HepG2 (cell line): ENCODE data around the gene TCAP. TPM values are rescaled to one million over a fixed set of nuclear protein-coding genes. Genes with fewer than 3 reads are reported as not detected.

ENCODE experiments used
- CEBPG ChIP-seq: IDR thresholded peaks from 2 replicates; pipeline ENCODE4 v1.6.1; 2016
- DR1 ChIP-seq: sonication (generic); formaldehyde crosslinking; IDR thresholded peaks from 2 replicates; pipeline ENCODE4 v1.8.0; 2021; ENCODE audit warnings: mild to moderate bottlenecking, missing genetic modification reagents, inconsistent platforms
- HDAC1 ChIP-seq: sonication (generic); formaldehyde crosslinking; IDR thresholded peaks from 2 replicates; pipeline ENCODE4 v1.5.1; 2020; ENCODE audit warnings: mild to moderate bottlenecking, missing genetic modification reagents
- ISX ChIP-seq: sonication (generic); formaldehyde crosslinking; conservative IDR thresholded peaks from 2 replicates; pipeline ENCODE4 v1.5.0; 2020; ENCODE audit warnings: missing genetic modification reagents
- NBN ChIP-seq: fragments of 450-650 bp; conservative IDR thresholded peaks from 2 replicates; pipeline ENCODE4 v1.6.1; 2017
- NFKB2 ChIP-seq: sonication (generic); formaldehyde crosslinking; IDR thresholded peaks from 2 replicates; pipeline ENCODE4 v1.4.0; 2020; ENCODE audit warnings: missing genetic modification reagents, borderline replicate concordance
- PAWR ChIP-seq: sonication (generic); formaldehyde crosslinking; IDR thresholded peaks from 2 replicates; pipeline ENCODE4 v1.4.0; 2020; ENCODE audit warnings: missing genetic modification reagents, mild to moderate bottlenecking, borderline replicate concordance
- SMC3 ChIP-seq: IDR thresholded peaks from 2 replicates; pipeline ENCODE4 v1.6.1; 2011; ENCODE audit warnings: low read length, improper control_type of control experiment
- SSRP1 ChIP-seq: IDR thresholded peaks from 2 replicates; pipeline ENCODE4 v1.6.1; 2016; ENCODE audit warnings: control low read depth
- TARDBP ChIP-seq: sonication (generic); formaldehyde crosslinking; IDR thresholded peaks from 2 replicates; pipeline ENCODE4 v1.8.0; 2022; ENCODE audit warnings: mild to moderate bottlenecking, missing genetic modification reagents
- ZNF235 ChIP-seq: sonication (generic); formaldehyde crosslinking; IDR thresholded peaks from 2 replicates; pipeline ENCODE4 v1.8.1; 2023; ENCODE audit warnings: mild to moderate bottlenecking, missing genetic modification reagents, borderline replicate concordance
- ZNF274 ChIP-seq: sonication (generic); formaldehyde crosslinking; IDR thresholded peaks from 2 replicates; pipeline ENCODE4 v1.5.1; 2020; ENCODE audit warnings: mild to moderate bottlenecking, missing genetic modification reagents
- ZNF33A ChIP-seq: sonication (generic); formaldehyde crosslinking; IDR thresholded peaks from 2 replicates; pipeline ENCODE4 v1.5.1; 2020; ENCODE audit warnings: missing genetic modification reagents, mild to moderate bottlenecking, moderate library complexity, borderline replicate concordance
- ZNF44 ChIP-seq: sonication (generic); formaldehyde crosslinking; IDR thresholded peaks from 2 replicates; pipeline ENCODE4 v1.5.1; 2020; ENCODE audit warnings: mild to moderate bottlenecking, missing genetic modification reagents
- ZNF619 ChIP-seq: sonication (generic); formaldehyde crosslinking; IDR thresholded peaks from 2 replicates; pipeline ENCODE4 v1.4.0; 2020; ENCODE audit warnings: mild to moderate bottlenecking, missing genetic modification reagents
- ZNF75D ChIP-seq: sonication (generic); formaldehyde crosslinking; IDR thresholded peaks from 2 replicates; pipeline ENCODE4 v1.8.1; 2023; ENCODE audit warnings: missing genetic modification reagents, mild to moderate bottlenecking, borderline replicate concordance
- ZSCAN9 ChIP-seq: IDR thresholded peaks from 2 replicates; pipeline ENCODE4 v1.6.1; 2016; ENCODE audit warnings: borderline replicate concordance
- polyA plus RNA-seq, 8 experiments: library from polyadenylated mRNA; depleted of rRNA in 3 of 8; stranded (reverse) in 7 of 8; unstranded in 1 of 8; fragments of >200 nt; fragmentation: Illumina TruSeq in 4 of 8; extraction: Trizol in 4 of 8; gene quantifications; 2 replicates each; pipeline versions ENCODE4 v1.2.1 to v1.2.3, GENCODE V29; 2011 to 2016; ENCODE audit warnings: low read depth in 4 of 8, missing spikeins in 1 of 8, mixed read lengths in 1 of 8; ENCODE audit not compliant: insufficient read depth in 1 of 8
- total RNA-seq, 5 experiments: library from RNA; depleted of rRNA; stranded (reverse); fragments of >200 nt; fragmentation: Illumina TruSeq; extraction: Trizol; gene quantifications; 2 replicates each; pipeline ENCODE4 v1.2.3, GENCODE V29; 2016; ENCODE audit warnings: low read depth in 1 of 5
- TF ChIP-seq, protein P1 (sequence below): IDR thresholded peaks from 2 replicates; pipeline ENCODE4 v1.4.0; 2020; ENCODE audit warnings: mild to moderate bottlenecking, missing genetic modification reagents
- TF ChIP-seq, protein P2 (sequence below): sonication (generic); formaldehyde crosslinking; IDR thresholded peaks from 2 replicates; pipeline ENCODE4 v1.8.0; 2022; ENCODE audit warnings: missing genetic modification reagents, mild to moderate bottlenecking, inconsistent platforms, borderline replicate concordance
- TF ChIP-seq, protein P3 (sequence below): sonication (generic); formaldehyde crosslinking; IDR thresholded peaks from 2 replicates; pipeline ENCODE4 v1.5.1; 2020; ENCODE audit warnings: missing genetic modification reagents, mild to moderate bottlenecking, borderline replicate concordance
- TF ChIP-seq, protein P4 (sequence below), 2 experiments: sonication (generic) in 1 of 2; formaldehyde crosslinking in 1 of 2; IDR thresholded peaks; 2 replicates each; pipeline versions ENCODE4 v1.4.0 to v1.6.1; 2018 to 2020; ENCODE audit warnings: missing genetic modification reagents in 2 of 2, borderline replicate concordance in 1 of 2, low read depth in 1 of 2, mild to moderate bottlenecking in 1 of 2, missing biosample characterization in 1 of 2

The TCAP gene
- total and polyA plus RNA-seq, 2 of the 13 experiments (the other 11 are each of a cell fraction or from before 2014, with no cell fraction given) = 0.24 to 0.65 TPM

DNA sequence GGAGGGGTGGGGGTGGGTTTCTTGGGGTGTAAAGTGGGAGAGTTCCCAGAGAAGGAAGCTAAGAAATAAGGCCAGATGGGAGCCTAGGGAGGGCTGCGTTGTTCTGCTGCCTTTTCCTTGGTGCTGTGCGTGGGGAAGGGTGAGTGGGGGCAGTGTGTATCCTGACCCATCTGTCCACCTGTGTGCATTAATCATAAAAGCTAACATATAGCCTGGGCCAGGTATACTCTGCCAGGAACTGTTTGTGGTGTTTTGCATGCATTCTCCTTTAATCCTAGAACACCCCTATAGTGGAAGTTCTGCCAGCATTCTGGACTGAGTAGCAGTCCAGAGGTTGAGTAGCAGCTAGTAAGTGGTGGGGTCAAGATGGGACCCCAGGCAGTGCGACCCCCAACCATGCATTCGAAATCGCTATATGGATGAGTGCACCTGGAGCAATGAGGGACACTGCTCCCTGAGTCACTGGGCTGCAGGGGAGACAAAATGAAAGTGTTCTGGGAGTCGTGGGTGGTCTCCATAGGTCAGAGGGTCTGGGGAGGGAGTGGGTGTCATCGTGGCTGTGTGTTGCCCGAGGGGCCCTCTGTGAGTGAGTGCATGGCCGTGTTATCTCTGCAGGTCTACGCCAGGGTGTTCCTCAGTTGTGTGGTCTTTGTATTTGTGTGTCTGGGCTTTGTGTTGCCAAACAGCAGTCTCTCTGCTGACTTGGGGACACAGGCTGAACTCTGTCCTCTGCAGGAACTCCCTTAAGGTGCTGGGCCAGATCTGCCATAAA, 36.0 kb downstream of the TCAP start (continued):
- TF ChIP-seq, protein P1, sequence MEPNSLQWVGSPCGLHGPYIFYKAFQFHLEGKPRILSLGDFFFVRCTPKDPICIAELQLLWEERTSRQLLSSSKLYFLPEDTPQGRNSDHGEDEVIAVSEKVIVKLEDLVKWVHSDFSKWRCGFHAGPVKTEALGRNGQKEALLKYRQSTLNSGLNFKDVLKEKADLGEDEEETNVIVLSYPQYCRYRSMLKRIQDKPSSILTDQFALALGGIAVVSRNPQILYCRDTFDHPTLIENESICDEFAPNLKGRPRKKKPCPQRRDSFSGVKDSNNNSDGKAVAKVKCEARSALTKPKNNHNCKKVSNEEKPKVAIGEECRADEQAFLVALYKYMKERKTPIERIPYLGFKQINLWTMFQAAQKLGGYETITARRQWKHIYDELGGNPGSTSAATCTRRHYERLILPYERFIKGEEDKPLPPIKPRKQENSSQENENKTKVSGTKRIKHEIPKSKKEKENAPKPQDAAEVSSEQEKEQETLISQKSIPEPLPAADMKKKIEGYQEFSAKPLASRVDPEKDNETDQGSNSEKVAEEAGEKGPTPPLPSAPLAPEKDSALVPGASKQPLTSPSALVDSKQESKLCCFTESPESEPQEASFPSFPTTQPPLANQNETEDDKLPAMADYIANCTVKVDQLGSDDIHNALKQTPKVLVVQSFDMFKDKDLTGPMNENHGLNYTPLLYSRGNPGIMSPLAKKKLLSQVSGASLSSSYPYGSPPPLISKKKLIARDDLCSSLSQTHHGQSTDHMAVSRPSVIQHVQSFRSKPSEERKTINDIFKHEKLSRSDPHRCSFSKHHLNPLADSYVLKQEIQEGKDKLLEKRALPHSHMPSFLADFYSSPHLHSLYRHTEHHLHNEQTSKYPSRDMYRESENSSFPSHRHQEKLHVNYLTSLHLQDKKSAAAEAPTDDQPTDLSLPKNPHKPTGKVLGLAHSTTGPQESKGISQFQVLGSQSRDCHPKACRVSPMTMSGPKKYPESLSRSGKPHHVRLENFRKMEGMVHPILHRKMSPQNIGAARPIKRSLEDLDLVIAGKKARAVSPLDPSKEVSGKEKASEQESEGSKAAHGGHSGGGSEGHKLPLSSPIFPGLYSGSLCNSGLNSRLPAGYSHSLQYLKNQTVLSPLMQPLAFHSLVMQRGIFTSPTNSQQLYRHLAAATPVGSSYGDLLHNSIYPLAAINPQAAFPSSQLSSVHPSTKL = peak; percentile 36; the same call in 1 of the 2 replicates
- TF ChIP-seq ZNF44 (CRISPR knock-in tag) = 0 out of 2 replicates have a peak, but pooled peaks have one; percentile 74
- TF ChIP-seq, protein P2, sequence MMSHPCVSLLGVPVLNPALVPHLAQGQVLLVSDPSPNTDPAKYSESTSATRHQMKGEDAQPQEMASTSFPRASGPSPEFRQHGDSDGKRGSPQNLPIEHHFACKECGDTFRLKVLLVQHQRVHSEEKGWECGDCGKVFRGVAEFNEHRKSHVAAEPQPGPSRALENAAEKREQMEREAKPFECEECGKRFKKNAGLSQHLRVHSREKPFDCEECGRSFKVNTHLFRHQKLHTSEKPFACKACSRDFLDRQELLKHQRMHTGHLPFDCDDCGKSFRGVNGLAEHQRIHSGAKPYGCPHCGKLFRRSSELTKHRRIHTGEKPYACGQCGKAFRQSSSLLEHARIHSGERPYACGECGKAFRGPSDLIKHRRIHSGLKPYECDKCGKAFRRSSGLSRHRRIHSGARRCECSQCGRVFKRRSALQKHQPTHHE (CRISPR knock-in tag) = no peak
- 0 out of 2 replicates have a peak, but pooled peaks have one; percentile 47 for TF ChIP-seq ZNF235
- no peak for TF ChIP-seq DR1
- no peak for TF ChIP-seq CEBPG (CRISPR knock-in tag)
- peak; percentile 64; the same call in 1 of the 2 replicates for TF ChIP-seq SSRP1 (CRISPR knock-in tag)
- TF ChIP-seq, protein P3, sequence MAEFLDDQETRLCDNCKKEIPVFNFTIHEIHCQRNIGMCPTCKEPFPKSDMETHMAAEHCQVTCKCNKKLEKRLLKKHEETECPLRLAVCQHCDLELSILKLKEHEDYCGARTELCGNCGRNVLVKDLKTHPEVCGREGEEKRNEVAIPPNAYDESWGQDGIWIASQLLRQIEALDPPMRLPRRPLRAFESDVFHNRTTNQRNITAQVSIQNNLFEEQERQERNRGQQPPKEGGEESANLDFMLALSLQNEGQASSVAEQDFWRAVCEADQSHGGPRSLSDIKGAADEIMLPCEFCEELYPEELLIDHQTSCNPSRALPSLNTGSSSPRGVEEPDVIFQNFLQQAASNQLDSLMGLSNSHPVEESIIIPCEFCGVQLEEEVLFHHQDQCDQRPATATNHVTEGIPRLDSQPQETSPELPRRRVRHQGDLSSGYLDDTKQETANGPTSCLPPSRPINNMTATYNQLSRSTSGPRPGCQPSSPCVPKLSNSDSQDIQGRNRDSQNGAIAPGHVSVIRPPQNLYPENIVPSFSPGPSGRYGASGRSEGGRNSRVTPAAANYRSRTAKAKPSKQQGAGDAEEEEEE = no peak; the same call in 1 of the 2 replicates
- no peak for TF ChIP-seq ZNF75D (CRISPR knock-in tag)
- TF ChIP-seq, protein P4, sequence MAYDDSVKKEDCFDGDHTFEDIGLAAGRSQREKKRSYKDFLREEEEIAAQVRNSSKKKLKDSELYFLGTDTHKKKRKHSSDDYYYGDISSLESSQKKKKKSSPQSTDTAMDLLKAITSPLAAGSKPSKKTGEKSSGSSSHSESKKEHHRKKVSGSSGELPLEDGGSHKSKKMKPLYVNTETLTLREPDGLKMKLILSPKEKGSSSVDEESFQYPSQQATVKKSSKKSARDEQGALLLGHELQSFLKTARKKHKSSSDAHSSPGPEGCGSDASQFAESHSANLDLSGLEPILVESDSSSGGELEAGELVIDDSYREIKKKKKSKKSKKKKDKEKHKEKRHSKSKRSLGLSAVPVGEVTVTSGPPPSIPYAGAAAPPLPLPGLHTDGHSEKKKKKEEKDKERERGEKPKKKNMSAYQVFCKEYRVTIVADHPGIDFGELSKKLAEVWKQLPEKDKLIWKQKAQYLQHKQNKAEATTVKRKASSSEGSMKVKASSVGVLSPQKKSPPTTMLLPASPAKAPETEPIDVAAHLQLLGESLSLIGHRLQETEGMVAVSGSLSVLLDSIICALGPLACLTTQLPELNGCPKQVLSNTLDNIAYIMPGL (CRISPR knock-in tag; IDR thresholded peaks at IDR 0.05; ENCODE audit: borderline replicate concordance in 1 of 2, low read depth in 1 of 2) = 0 out of 4 replicates have a peak, but pooled peaks of 1 of the 2 experiments have one; percentile 3
- no peak for TF ChIP-seq ZNF33A (CRISPR knock-in tag)
- TF ChIP-seq PAWR (CRISPR knock-in tag) = no peak
- 0 out of 2 replicates have a peak, but pooled peaks have one; percentile 5 for TF ChIP-seq SMC3
- no peak for TF ChIP-seq ZSCAN9 (CRISPR knock-in tag)
- TF ChIP-seq ZNF619 = peak; percentile 54; the same call in 1 of the 2 replicates
- TF ChIP-seq NBN = no peak
- 0 out of 2 replicates have a peak, but pooled peaks have one; percentile 29 for TF ChIP-seq HDAC1 (CRISPR knock-in tag)
- no peak for TF ChIP-seq NFKB2 (CRISPR knock-in tag)
- TF ChIP-seq ZNF274 (CRISPR knock-in tag) = peak; percentile 25; the same call in 1 of the 2 replicates
- 0 out of 2 replicates have a peak, but pooled peaks have one; percentile 15 for TF ChIP-seq TARDBP (CRISPR knock-in tag)
- TF ChIP-seq ISX (CRISPR knock-in tag) = no peak
